A549 (cell line): ENCODE measurements around the gene PAGR1. TPM values are rescaled to one million over a fixed set of nuclear protein-coding genes. Genes with fewer than 3 reads are reported as not detected.

Experiments
- ATAC-seq, 2 experiments: fragments of 200-7000 bp in 1 of 2; fragments of >200 bp in 1 of 2; cut with Nextera tagmentation in 1 of 2; cut with Tn5 transposase in 1 of 2; 3 replicates each; pipeline versions ENCODE4 v1.8.0 to v1.9.1; 2018 to 2020; ENCODE audit warnings: mild to moderate bottlenecking in 1 of 2, moderate library complexity in 1 of 2
- CTCF ChIA-PET: fragments of 300-600 bp; sonication (Branson Sonifier 250); formaldehyde crosslinking; extraction: SDS; loops from one replicate; lab custom pipeline; 2021; ENCODE audit warnings: antibody characterized with exemption, inconsistent platforms; lab: Yijun Ruan, JAX
- POLR2A ChIA-PET: fragments of 350-600 bp; formaldehyde crosslinking; extraction: SDS; loops from one replicate; lab custom pipeline; 2021; ENCODE audit warnings: antibody characterized with exemption, inconsistent platforms; lab: Yijun Ruan, JAX
- DNase-seq, 2 experiments: peaks; one replicate each; pipeline versions ENCODE4 v3.0.0 to v3.0.0-alpha.2; 2011 to 2016; ENCODE audit warnings: low read depth in 1 of 2, low spot score in 1 of 2
- FAIRE-seq: peaks from 2 replicates; lab custom pipeline; 2011; peaks lifted over from hg19 to GRCh38; lab: Jason Lieb, UNC
- H3K27ac ChIP-seq, 2 experiments: fragments of >200 bp; sonication (Bioruptor Twin); formaldehyde crosslinking; 3 replicates each; pipeline ENCODE4 v1.5.1; 2016 to 2017
- H3K4me1 ChIP-seq: fragments of >200 bp; sonication (Bioruptor Twin); formaldehyde crosslinking; 3 replicates; pipeline ENCODE4 v1.6.1; 2016
- H3K4me2 ChIP-seq: fragments of >200 bp; sonication (Bioruptor Twin); formaldehyde crosslinking; 3 replicates; pipeline ENCODE4 v1.6.1; 2016
- H3K4me3 ChIP-seq: fragments of >200 bp; sonication (Bioruptor Twin); formaldehyde crosslinking; 3 replicates; pipeline ENCODE4 v1.5.1; 2016
- H3K9me3 ChIP-seq: fragments of >200 bp; sonication (Bioruptor Twin); formaldehyde crosslinking; 3 replicates; pipeline ENCODE4 v1.6.1; 2016
- BCL3 ChIP-seq: fragments of >200 bp; sonication (Bioruptor Twin); formaldehyde crosslinking; IDR thresholded peaks from 3 replicates; pipeline ENCODE4 v1.6.1; 2016
- BHLHE40 ChIP-seq: IDR thresholded peaks from 2 replicates; pipeline ENCODE4 v1.6.1; 2012; ENCODE audit warnings: low read depth, low read length, inconsistent platforms
- CEBPB ChIP-seq, 2 experiments: fragments of >200 bp in 1 of 2; sonication (Bioruptor Twin) in 1 of 2; formaldehyde crosslinking in 1 of 2; IDR thresholded peaks; 2 replicates each; pipeline ENCODE4 v1.6.1; 2012 to 2016
- CHD2 ChIP-seq: fragments of 150-350 bp; IDR thresholded peaks from 2 replicates; pipeline ENCODE4 v1.6.1; 2014; ENCODE audit warnings: low read length; ENCODE audit not compliant: partially characterized antibody
- CTCF ChIP-seq: fragments of >200 bp; sonication (Bioruptor Twin); formaldehyde crosslinking; IDR thresholded peaks from 3 replicates; pipeline ENCODE4 v1.5.1; 2016
- E2F6 ChIP-seq: IDR thresholded peaks from 2 replicates; pipeline ENCODE4 v1.6.1; 2012; ENCODE audit warnings: low read depth, borderline replicate concordance
- EP300 ChIP-seq, 2 experiments: fragments of >200 bp; sonication (Bioruptor Twin); formaldehyde crosslinking; IDR thresholded peaks; 2 replicates in 1 of 2; 3 replicates in 1 of 2; pipeline ENCODE4 v1.6.1; 2016 to 2017
- FOSB ChIP-seq: fragments of 250-450 bp; sonication (Bioruptor Pico); IDR thresholded peaks from 2 replicates; pipeline ENCODE4 v1.5.0; 2020; ENCODE audit warnings: mild to moderate bottlenecking, moderate library complexity
- FOSL2 ChIP-seq, 2 experiments: fragments of 450-650 bp in 1 of 2; fragments of >200 bp in 1 of 2; sonication (Bioruptor Twin) in 1 of 2; formaldehyde crosslinking; IDR thresholded peaks; 2 replicates each; pipeline versions ENCODE4 v1.5.0 to v1.6.1; 2016 to 2020; ENCODE audit warnings: mild to moderate bottlenecking in 1 of 2, moderate library complexity in 1 of 2
- FOXS1 ChIP-seq: fragments of 250-450 bp; sonication (Bioruptor Pico); IDR thresholded peaks from 2 replicates; pipeline ENCODE4 v1.5.0; 2020; ENCODE audit warnings: mild to moderate bottlenecking, moderate library complexity
- GATA3 ChIP-seq: IDR thresholded peaks from 2 replicates; pipeline ENCODE4 v1.6.1; 2012; ENCODE audit warnings: borderline replicate concordance
- HOXA7 ChIP-seq: fragments of 250-450 bp; sonication (Bioruptor Pico); IDR thresholded peaks from 2 replicates; pipeline ENCODE4 v1.5.0; 2020; ENCODE audit warnings: mild to moderate bottlenecking, moderate library complexity
- HOXB13 ChIP-seq: fragments of 250-450 bp; sonication (Bioruptor Pico); IDR thresholded peaks from 2 replicates; pipeline ENCODE4 v1.5.0; 2020; ENCODE audit warnings: low read depth, mild to moderate bottlenecking, moderate library complexity
- HOXB5 ChIP-seq: fragments of 250-450 bp; sonication (Bioruptor Pico); IDR thresholded peaks from 2 replicates; pipeline ENCODE4 v1.5.0; 2020; ENCODE audit warnings: mild to moderate bottlenecking, moderate library complexity
- JUN ChIP-seq, 2 experiments: fragments of >200 bp; sonication (Bioruptor Twin); formaldehyde crosslinking; IDR thresholded peaks; 2 replicates in 1 of 2; 3 replicates in 1 of 2; pipeline ENCODE4 v1.6.1; 2016 to 2017
- KDM1A ChIP-seq: fragments of 200-600 bp; sonication (generic); IDR thresholded peaks from 2 replicates; pipeline ENCODE4 v1.6.1; 2016; ENCODE audit warnings: low read depth, mild to moderate bottlenecking
- KDM5A ChIP-seq: fragments of 200-600 bp; sonication (generic); IDR thresholded peaks from 2 replicates; pipeline ENCODE4 v1.6.1; 2016; ENCODE audit warnings: antibody characterized with exemption, mild to moderate bottlenecking
- MAFK ChIP-seq: fragments of 450-650 bp; IDR thresholded peaks from 2 replicates; pipeline ENCODE4 v1.6.1; 2014; ENCODE audit not compliant: partially characterized antibody
- MAZ ChIP-seq: fragments of 150-350 bp; IDR thresholded peaks from 2 replicates; pipeline ENCODE4 v1.6.1; 2014; ENCODE audit warnings: antibody characterized with exemption, low read depth, low read length, borderline replicate concordance
- MYC ChIP-seq: IDR thresholded peaks from 2 replicates; pipeline ENCODE4 v1.6.1; 2012; ENCODE audit warnings: mild to moderate bottlenecking, inconsistent platforms, low read length, improper control_type of control experiment, borderline replicate concordance
- PHF8 ChIP-seq: fragments of 200-600 bp; sonication (generic); IDR thresholded peaks from 2 replicates; pipeline ENCODE4 v1.6.1; 2016; ENCODE audit warnings: low read depth, mild to moderate bottlenecking, antibody characterized with exemption, moderate library complexity, borderline replicate concordance
- POLR2AphosphoS2 ChIP-seq: conservative IDR thresholded peaks from 2 replicates; pipeline ENCODE4 v1.6.1; 2012; ENCODE audit warnings: low read length, improper control_type of control experiment, inconsistent platforms
- RAD21 ChIP-seq, 2 experiments: fragments of >200 bp in 1 of 2; sonication (Bioruptor Twin) in 1 of 2; formaldehyde crosslinking in 1 of 2; IDR thresholded peaks in 1 of 2; conservative IDR thresholded peaks in 1 of 2; 2 replicates in 1 of 2; 3 replicates in 1 of 2; pipeline ENCODE4 v1.6.1; 2012 to 2018; ENCODE audit warnings: inconsistent platforms in 1 of 2
- SMC3 ChIP-seq: fragments of >200 bp; sonication (Bioruptor Twin); formaldehyde crosslinking; IDR thresholded peaks from 3 replicates; pipeline ENCODE4 v1.6.1; 2018; ENCODE audit warnings: inconsistent platforms
- USF2 ChIP-seq: fragments of 450-650 bp; IDR thresholded peaks from 2 replicates; pipeline ENCODE4 v1.6.1; 2014; ENCODE audit warnings: antibody characterized with exemption
- ZNF302 ChIP-seq: fragments of 250-450 bp; sonication (Bioruptor Pico); IDR thresholded peaks from 2 replicates; pipeline ENCODE4 v1.9.0; 2021; ENCODE audit warnings: inconsistent platforms, mild to moderate bottlenecking, moderate library complexity
- WGBS: methylation state at CpG from one replicate; pipeline ENCODE4 v1.1.6; 2017; ENCODE audit errors: missing lambda C conversion rate; 5-methylcytosine and 5-hydroxymethylcytosine counted together
- polyA plus RNA-seq, 4 experiments: library from polyadenylated mRNA; depleted of rRNA in 3 of 4; stranded (reverse); fragments of >200 nt; fragmentation: RNase III in 1 of 4; extraction: RNeasy Plus Mini Kit Qiagen cat#74134 plus additional on column Dnase treatment in 1 of 4; gene quantifications; 2 replicates in 3 of 4; 3 replicates in 1 of 4; pipeline ENCODE4 v1.2.3, GENCODE V29; 2011 to 2017

The PAGR1 gene
- polyA plus RNA-seq, 2 of the 4 experiments (the other 2 are of a cell fraction) = 26.7 to 44.5 TPM

GRCh38 chr16:29860218-29860617, 44.3 kb downstream of the PAGR1 start:
- peaks cover 15% of the 10 kb centered on the region for H3K4me1 ChIP-seq
- no peaks in the 10 kb centered on the region for H3K9me3 ChIP-seq
- DNase-seq = no peak
- no peak overlapping the region for H3K27ac ChIP-seq
- POLR2A ChIA-PET = no interaction called here
- TF ChIP-seq MAZ = no peak
- no peak for FAIRE-seq
- ATAC-seq = no peak
- no peak overlapping the region for H3K4me3 ChIP-seq
- CTCF ChIA-PET = interaction anchor here (0.6 to 6.0 kb wide), 4 partner anchors 12 to 171 kb away, joined by 3 to 40 read pairs (median 4); no protein-coding TSS in a partner anchor
- 92% methylated on average over 9 of the region's 9 CpGs for WGBS
- no peak overlapping the region for H3K4me2 ChIP-seq

GRCh38 chr16:29862383-29862883, 46.5 kb downstream of the PAGR1 start:
- peak overlapping the region; percentile 88 to 97 for H3K27ac ChIP-seq

GRCh38 chr16:29862884-29863668, 47.1 kb downstream of the PAGR1 start, which contains the start of gene CDIPT:
CDIPT (minus strand) TSS chr16:29863226; CDS start chr16:29862857, 369 bp downstream.
- peaks cover 15% of the 10 kb centered on the region for H3K4me1 ChIP-seq
- H3K27ac ChIP-seq = peak within 1 kb of the TSS; percentile 88 to 97
- peak; percentile 96 to 98 for ATAC-seq
- H3K9me3 ChIP-seq = no peaks in the 10 kb centered on the region
- H3K4me2 ChIP-seq = peak within 1 kb of the TSS; percentile 92
- H3K4me3 ChIP-seq = peak within 1 kb of the TSS; percentile 76
- peak; percentile 84 to 99 for DNase-seq
- 1% methylated on average over 44 of the region's 57 CpGs for WGBS
- no peak for FAIRE-seq
- ChIA-PET CTCF (interaction anchor here (0.7 to 2.6 kb wide), 22 partner anchors 9 to 169 kb away, joined by 3 to 15 read pairs (median 5); partner anchors contain the start of genes C16orf92, DOC2A, MVP and TLCD3B), POLR2A (interaction anchor here (1.2 kb wide), 1 partner anchor 37 kb away, joined by 6 read pairs; the partner anchor contains the start of genes ASPHD1 and SEZ6L2)
- TF ChIP-seq FOXS1 = no peak
- TF ChIP-seq MYC = 0 out of 2 replicates have a peak, but pooled peaks have one; percentile 42
- peak; percentile 83 for TF ChIP-seq BHLHE40
- TF ChIP-seq POLR2AphosphoS2 = no peak
- no peak for TF ChIP-seq E2F6
- no peak for TF ChIP-seq FOSL2 (IDR thresholded peaks at IDR 0.05)
- TF ChIP-seq FOSL2 (CRISPR knock-in tag; IDR thresholded peaks at IDR 0.05) = peak; percentile 14; the same call in 1 of the 2 replicates
- TF ChIP-seq GATA3 = peak; percentile 85
- TF ChIP-seq KDM1A = no peak
- TF ChIP-seq HOXB5 = no peak
- TF ChIP-seq FOSB (CRISPR knock-in tag) = no peak
- TF ChIP-seq EP300 (IDR thresholded peaks at IDR 0.05) = no peak
- TF ChIP-seq MAFK = no peak
- TF ChIP-seq CTCF = peak; percentile 61
- TF ChIP-seq CHD2 = peak; percentile 21
- peak; percentile 70; a peak in 4 of 5 replicates for TF ChIP-seq JUN (IDR thresholded peaks at IDR 0.05)
- TF ChIP-seq CEBPB (IDR thresholded peaks at IDR 0.05) = peak in 1 of 2 experiments; percentile 71; a peak in 3 of 4 replicates
- peak; percentile 62; the same call in 1 of the 2 replicates for TF ChIP-seq PHF8
- TF ChIP-seq HOXB13 (CRISPR knock-in tag) = no peak
- peak; percentile 13 to 37; a peak in 4 of 5 replicates for TF ChIP-seq RAD21 (conservative IDR thresholded peaks at IDR 0.05 in 1 of 2, IDR thresholded peaks at IDR 0.05 in 1 of 2)
- no peak for TF ChIP-seq ZNF302
- peak; percentile 48; the same call in 1 of the 3 replicates for TF ChIP-seq BCL3
- TF ChIP-seq SMC3 = peak; percentile 32; the same call in 1 of the 3 replicates
- TF ChIP-seq HOXA7 (CRISPR knock-in tag) = no peak
- no peak for TF ChIP-seq USF2
- peak; percentile 39; the same call in 1 of the 2 replicates for TF ChIP-seq KDM5A

More at GRCh38 chr16:29862383-29862883, 46.5 kb downstream of the PAGR1 start:
- DNase-seq (peak in 1 of 2 experiments; percentile 39), FAIRE-seq (no peak), ATAC-seq (peak; percentile 34 to 54)
- no peak for TF ChIP-seq HOXB13 (CRISPR knock-in tag)
- peak overlapping the region; percentile 92 for H3K4me2 ChIP-seq
- H3K9me3 ChIP-seq = no peaks in the 10 kb centered on the region
- ChIA-PET POLR2A (interaction anchor here (1.2 kb wide), 1 partner anchor 37 kb away, joined by 6 read pairs; the partner anchor contains the start of genes ASPHD1 and SEZ6L2), CTCF (interaction anchor here (0.8 to 6.0 kb wide), 17 partner anchors 9 to 171 kb away, joined by 3 to 40 read pairs (median 5); partner anchors contain the start of genes DOC2A, MVP and TLCD3B)
- peaks cover 15% of the 10 kb centered on the region for H3K4me1 ChIP-seq
- WGBS = 7% methylated on average over 22 of the region's 27 CpGs
- H3K4me3 ChIP-seq = peak overlapping the region; percentile 76
